OCI-LY1 (cell line): Measurements from ENCODE around the gene JAM3.

ENCODE experiments used
- H2AFZ ChIP-seq: fragments of 200-600 bp; sonication (generic), shearing (Covaris generic); 2 replicates; pipeline ENCODE4 v1.6.0; 2014; ENCODE audit warnings: antibody characterized with exemption, mild to moderate bottlenecking, low read length
- H3F3A ChIP-seq: fragments of 200-600 bp; sonication (generic), shearing (Covaris generic); 2 replicates; pipeline ENCODE4 v1.6.0; 2014; ENCODE audit warnings: mild to moderate bottlenecking, antibody characterized with exemption, low read length, moderate library complexity; ENCODE audit not compliant: insufficient read depth
- H3K27ac ChIP-seq: fragments of 200-600 bp; sonication (generic); 2 replicates; pipeline ENCODE4 v1.5.1; 2014; ENCODE audit warnings: low read length, mixed run types, mild to moderate bottlenecking, low read depth; ENCODE audit not compliant: poor library complexity, severe bottlenecking
- H3K27me3 ChIP-seq: fragments of 200-600 bp; sonication (generic); 2 replicates; pipeline ENCODE4 v1.6.0; 2014; ENCODE audit warnings: antibody characterized with exemption, mild to moderate bottlenecking, low read length, moderate library complexity; ENCODE audit not compliant: insufficient read depth
- H3K36me3 ChIP-seq: fragments of 200-600 bp; sonication (generic); 2 replicates; pipeline ENCODE4 v1.6.1; 2014; ENCODE audit warnings: mild to moderate bottlenecking, antibody characterized with exemption, low read length, moderate library complexity, mixed read lengths; ENCODE audit not compliant: insufficient read depth
- H3K4me1 ChIP-seq: fragments of 200-600 bp; sonication (generic); 2 replicates; pipeline ENCODE4 v1.5.1; 2014; ENCODE audit warnings: mild to moderate bottlenecking, low read length, moderate library complexity; ENCODE audit not compliant: insufficient read depth, severe bottlenecking
- H3K4me2 ChIP-seq: fragments of 200-600 bp; sonication (generic), shearing (Covaris generic); 2 replicates; pipeline ENCODE4 v1.6.1; 2014; ENCODE audit warnings: low read length
- H3K4me3 ChIP-seq: fragments of 200-600 bp; sonication (generic); 2 replicates; pipeline ENCODE4 v1.5.1; 2014; ENCODE audit warnings: low read length, low read depth, mild to moderate bottlenecking, mixed read lengths; ENCODE audit not compliant: poor library complexity, severe bottlenecking
- H3K79me2 ChIP-seq: fragments of 200-600 bp; shearing (Covaris generic); 2 replicates; pipeline ENCODE4 v1.6.1; 2016; ENCODE audit warnings: mixed run types, low read length, mixed read lengths; ENCODE audit not compliant: insufficient read depth
- H3K9ac ChIP-seq: fragments of 200-600 bp; sonication (generic), shearing (Covaris generic); 2 replicates; pipeline ENCODE4 v1.6.1; 2014; ENCODE audit warnings: mild to moderate bottlenecking, low read length, mixed read lengths
- H3K9me2 ChIP-seq: fragments of 200-600 bp; sonication (generic), shearing (Covaris generic); 2 replicates; pipeline ENCODE4 v1.6.1; 2014; ENCODE audit warnings: low read depth, mild to moderate bottlenecking, low read length, mixed read lengths
- H3K9me3 ChIP-seq: fragments of 200-600 bp; shearing (Covaris generic); 2 replicates; pipeline ENCODE4 v1.6.1; 2014; ENCODE audit warnings: low read length, mixed read lengths
- H4K20me1 ChIP-seq: fragments of 200-600 bp; sonication (generic), shearing (Covaris generic); 2 replicates; pipeline ENCODE4 v1.6.0; 2016; ENCODE audit warnings: mild to moderate bottlenecking, low read length; ENCODE audit not compliant: insufficient read depth
- EZH2 ChIP-seq: fragments of 200-600 bp; sonication (generic), shearing (Covaris generic); IDR thresholded peaks from 2 replicates; pipeline ENCODE4 v1.8.0; 2017; ENCODE audit warnings: borderline replicate concordance, mixed run types, mild to moderate bottlenecking, antibody characterized with exemption, low read length, moderate library complexity, mixed read lengths
- TF ChIP-seq, protein P1 (sequence below): fragments of 200-600 bp; sonication (generic), shearing (Covaris generic); IDR thresholded peaks from 2 replicates; pipeline ENCODE4 v1.5.1; 2017; ENCODE audit warnings: mild to moderate bottlenecking, antibody characterized with exemption, low read length, moderate library complexity, mixed read lengths

The JAM3 gene

DNA sequence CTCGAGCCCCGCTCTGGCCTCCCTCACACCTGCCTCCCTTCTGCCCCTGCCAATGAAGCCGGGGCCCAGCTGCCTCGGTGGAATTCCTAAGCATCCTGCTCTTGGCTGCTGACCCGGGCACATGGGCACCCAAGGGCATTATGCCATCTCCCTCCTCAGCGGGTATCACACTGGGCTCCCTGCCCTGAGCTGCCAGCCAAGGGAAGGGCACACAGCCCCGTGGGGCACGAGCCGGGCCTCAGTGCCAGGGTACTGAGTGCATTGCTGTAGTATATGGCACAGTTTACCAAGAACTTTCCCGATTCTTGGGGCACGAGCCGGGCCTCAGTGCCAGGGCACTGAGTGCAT, 43.8 kb upstream of the JAM3 start:
- TF ChIP-seq, protein P1, sequence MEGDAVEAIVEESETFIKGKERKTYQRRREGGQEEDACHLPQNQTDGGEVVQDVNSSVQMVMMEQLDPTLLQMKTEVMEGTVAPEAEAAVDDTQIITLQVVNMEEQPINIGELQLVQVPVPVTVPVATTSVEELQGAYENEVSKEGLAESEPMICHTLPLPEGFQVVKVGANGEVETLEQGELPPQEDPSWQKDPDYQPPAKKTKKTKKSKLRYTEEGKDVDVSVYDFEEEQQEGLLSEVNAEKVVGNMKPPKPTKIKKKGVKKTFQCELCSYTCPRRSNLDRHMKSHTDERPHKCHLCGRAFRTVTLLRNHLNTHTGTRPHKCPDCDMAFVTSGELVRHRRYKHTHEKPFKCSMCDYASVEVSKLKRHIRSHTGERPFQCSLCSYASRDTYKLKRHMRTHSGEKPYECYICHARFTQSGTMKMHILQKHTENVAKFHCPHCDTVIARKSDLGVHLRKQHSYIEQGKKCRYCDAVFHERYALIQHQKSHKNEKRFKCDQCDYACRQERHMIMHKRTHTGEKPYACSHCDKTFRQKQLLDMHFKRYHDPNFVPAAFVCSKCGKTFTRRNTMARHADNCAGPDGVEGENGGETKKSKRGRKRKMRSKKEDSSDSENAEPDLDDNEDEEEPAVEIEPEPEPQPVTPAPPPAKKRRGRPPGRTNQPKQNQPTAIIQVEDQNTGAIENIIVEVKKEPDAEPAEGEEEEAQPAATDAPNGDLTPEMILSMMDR: no peak
- TF ChIP-seq EZH2: no peak
- Histone ChIP-seq H3K36me3 (no peaks in the 10 kb centered on the region), H4K20me1 (no peaks in the 10 kb centered on the region), H3K4me2 (no peak overlapping the region), H3K9me3 (no peaks in the 10 kb centered on the region), H3K79me2 (no peaks in the 10 kb centered on the region), H3F3A (no peaks in the 10 kb centered on the region), H3K4me1 (no peaks in the 10 kb centered on the region), H3K27me3 (no peaks in the 10 kb centered on the region), H3K27ac (no peak overlapping the region), H3K4me3 (no peak overlapping the region), H2AFZ (no peak overlapping the region), H3K9ac (no peak overlapping the region), H3K9me2 (no peaks in the 10 kb centered on the region)

DNA sequence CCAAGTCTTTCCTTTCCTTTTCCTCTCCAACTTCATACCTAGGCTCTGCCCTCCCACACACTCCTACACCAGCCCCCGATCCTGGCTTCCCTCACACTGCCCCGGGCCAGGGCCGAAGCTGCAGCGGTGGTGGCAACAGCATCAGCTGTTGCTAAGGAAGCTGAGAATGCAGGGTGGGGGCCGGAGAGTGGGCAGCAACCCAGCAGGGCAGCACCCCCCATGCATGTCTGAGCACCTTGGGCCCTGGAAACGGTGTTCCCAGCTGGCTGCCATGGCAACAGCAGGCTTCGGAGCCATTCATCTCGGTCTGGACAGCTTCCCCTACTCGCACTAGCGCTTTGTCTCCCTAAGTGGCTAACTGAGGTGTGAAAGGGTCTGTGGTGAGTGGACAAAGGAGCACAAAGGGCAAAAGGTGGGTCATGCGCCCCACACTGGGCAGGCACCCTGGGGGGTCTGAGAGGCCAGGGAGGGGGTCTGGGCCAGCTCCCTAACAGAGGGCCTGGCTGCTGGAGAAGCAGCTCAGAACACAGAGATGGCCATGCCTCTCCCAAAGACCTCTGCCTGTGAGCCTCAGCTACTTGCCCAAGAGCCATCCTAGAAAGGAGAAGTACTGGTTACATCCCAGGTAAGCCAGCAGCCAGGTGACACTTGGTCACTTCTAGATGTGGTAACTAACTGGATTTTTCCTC, 42.1 kb upstream of the JAM3 start:
- no peaks in the 10 kb centered on the region for H3K9me2 ChIP-seq
- no peak overlapping the region for H3K27ac ChIP-seq
- no peaks in the 10 kb centered on the region for H3K79me2 ChIP-seq
- H3K36me3 ChIP-seq: no peaks in the 10 kb centered on the region
- H3K4me3 ChIP-seq: no peak overlapping the region
- no peak overlapping the region for H2AFZ ChIP-seq
- H4K20me1 ChIP-seq: no peaks in the 10 kb centered on the region
- no peaks in the 10 kb centered on the region for H3K27me3 ChIP-seq
- H3F3A ChIP-seq: no peaks in the 10 kb centered on the region
- H3K9me3 ChIP-seq: no peaks in the 10 kb centered on the region
- TF ChIP-seq EZH2: no peak
- TF ChIP-seq, protein P1: no peak
- H3K9ac ChIP-seq: no peak overlapping the region
- H3K4me2 ChIP-seq: no peak overlapping the region
- H3K4me1 ChIP-seq: no peaks in the 10 kb centered on the region

DNA sequence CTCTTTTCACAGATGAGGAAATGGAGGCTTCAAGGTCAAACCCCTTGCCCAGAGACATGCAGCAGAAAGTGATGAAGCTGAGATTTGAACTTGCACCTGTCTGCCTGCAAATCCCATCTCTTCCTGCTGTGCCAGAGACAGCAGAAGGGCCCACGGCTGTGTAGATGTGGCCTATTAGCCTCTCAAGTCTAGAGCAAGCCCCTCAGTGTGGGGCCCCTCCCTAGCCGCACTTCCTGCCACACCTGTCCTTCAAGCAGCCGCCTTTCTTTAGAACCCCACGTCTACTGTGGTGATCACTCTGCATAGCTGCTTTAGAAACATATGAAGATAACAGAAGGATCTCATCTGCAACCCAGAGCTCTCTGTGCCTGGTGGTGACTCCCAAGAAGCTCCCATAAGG, 41.2 kb upstream of the JAM3 start:
- no peaks in the 10 kb centered on the region for H3K9me3 ChIP-seq
- H3F3A ChIP-seq: no peaks in the 10 kb centered on the region
- H3K79me2 ChIP-seq: no peaks in the 10 kb centered on the region
- no peaks in the 10 kb centered on the region for H3K36me3 ChIP-seq
- H3K9ac ChIP-seq: no peak overlapping the region
- no peak overlapping the region for H3K27ac ChIP-seq
- no peaks in the 10 kb centered on the region for H4K20me1 ChIP-seq
- no peak overlapping the region for H3K4me3 ChIP-seq
- H3K4me1 ChIP-seq: no peaks in the 10 kb centered on the region
- TF ChIP-seq, protein P1: no peak
- no peak for TF ChIP-seq EZH2
- H3K27me3 ChIP-seq: no peaks in the 10 kb centered on the region
- H3K9me2 ChIP-seq: no peaks in the 10 kb centered on the region
- no peak overlapping the region for H3K4me2 ChIP-seq
- H2AFZ ChIP-seq: no peak overlapping the region
